Activated T-helper 1 cell treated with anti-CD3 and anti-CD28 coated beads, Interleukin-12 subunit alpha, Interleukin-12 subunit beta, Interleukin-2, Interleukin-4 antibody, amounts not matched to agents 30 ng/mL and 10 ng/mL and 1 ng/mL, durations not matched to agents 14 hours and 24 hours and 36 hours (primary cell): ENCODE results near the gene NDUFA3. TPM values are rescaled to one million over a fixed set of nuclear protein-coding genes. Genes with fewer than 3 reads are reported as not detected.

ENCODE experiments used
- DNase-seq: peaks from one replicate; pipeline ENCODE4 v3.0.0; 2021; ENCODE audit warnings: low spot score
- H3K27ac Mint-ChIP-seq: one replicate; pipeline ENCODE4 v1.8.0; 2021; ENCODE audit warnings: mild to moderate bottlenecking, mixed read lengths
- H3K27me3 Mint-ChIP-seq: one replicate; pipeline ENCODE4 v1.8.0; 2022; ENCODE audit warnings: mild to moderate bottlenecking, moderate library complexity, mixed read lengths; ENCODE audit not compliant: insufficient read depth
- H3K36me3 Mint-ChIP-seq: one replicate; pipeline ENCODE4 v1.8.0; 2021; ENCODE audit warnings: low read depth, mixed read lengths
- H3K4me1 Mint-ChIP-seq: one replicate; pipeline ENCODE4 v1.8.0; 2021; ENCODE audit warnings: low read depth, mixed read lengths
- H3K4me3 Mint-ChIP-seq: one replicate; pipeline ENCODE4 v1.8.0; 2021; ENCODE audit warnings: mild to moderate bottlenecking, moderate library complexity, mixed read lengths
- H3K9me3 Mint-ChIP-seq: one replicate; pipeline ENCODE4 v1.8.0; 2021; ENCODE audit warnings: mixed read lengths
- intact Hi-C: fragments of 100-400 bp; cut with micrococcal nuclease; formaldehyde crosslinking; loops from one replicate; pipeline ENCODE4 v1.15.1; 2024
- total RNA-seq: library from RNA; stranded (reverse); gene quantifications from 2 replicates; pipeline ENCODE4 v1.2.3, GENCODE V29; 2022

Gene NDUFA3
- total RNA-seq, 1 donor from 2014 or later = 125 TPM

- Mint-ChIP-seq H3K36me3 (peaks cover 56% of the 10 kb centered on the region), H3K4me3 (no peak overlapping the region), H3K27me3 (no peaks in the 10 kb centered on the region), H3K4me1 (peaks cover 15% of the 10 kb centered on the region), H3K9me3 (no peaks in the 10 kb centered on the region), H3K27ac (peak overlapping the region; percentile 44)
- intact Hi-C loops = no loop called here
- DNase-seq = no peak
Measured at GRCh38 chr19:54151362-54152035, 48.8 kb downstream of the NDUFA3 start.

- H3K36me3 Mint-ChIP-seq = peaks cover 54% of the 10 kb centered on the region
- H3K27me3 Mint-ChIP-seq = no peaks in the 10 kb centered on the region
- peaks cover 15% of the 10 kb centered on the region for H3K4me1 Mint-ChIP-seq
- H3K9me3 Mint-ChIP-seq = no peaks in the 10 kb centered on the region
- intact Hi-C loops = no loop called here
- no peak for DNase-seq
- H3K27ac Mint-ChIP-seq = no peak overlapping the region
- no peak overlapping the region for H3K4me3 Mint-ChIP-seq
Measured at GRCh38 chr19:54152267-54152666, 49.6 kb downstream of the NDUFA3 start.

GRCh38 chr19:54152878-54153524 lies 50.3 kb downstream of the NDUFA3 start:
- peaks cover 51% of the 10 kb centered on the region for H3K36me3 Mint-ChIP-seq
- H3K27me3 Mint-ChIP-seq = no peaks in the 10 kb centered on the region
- no peak for DNase-seq
- H3K27ac Mint-ChIP-seq = no peak overlapping the region
- intact Hi-C loops = no loop called here
- no peak overlapping the region for H3K4me3 Mint-ChIP-seq
- H3K4me1 Mint-ChIP-seq = peaks cover 15% of the 10 kb centered on the region
- no peaks in the 10 kb centered on the region for H3K9me3 Mint-ChIP-seq

GRCh38 chr19:54153731-54154326 lies 51.2 kb downstream of the NDUFA3 start:
- H3K27me3 Mint-ChIP-seq = no peaks in the 10 kb centered on the region
- peaks cover 52% of the 10 kb centered on the region for H3K36me3 Mint-ChIP-seq
- H3K9me3 Mint-ChIP-seq = no peaks in the 10 kb centered on the region
- H3K4me3 Mint-ChIP-seq = no peak overlapping the region
- intact Hi-C loops = no loop called here
- H3K27ac Mint-ChIP-seq = no peak overlapping the region
- no peak for DNase-seq
- H3K4me1 Mint-ChIP-seq = peaks cover 23% of the 10 kb centered on the region

- peaks cover 2% of the 10 kb centered on the region for H3K27me3 Mint-ChIP-seq
- H3K9me3 Mint-ChIP-seq = no peaks in the 10 kb centered on the region
- intact Hi-C loops = no loop called here
- H3K27ac Mint-ChIP-seq = peak overlapping the region; percentile 50
- DNase-seq = no peak
- H3K4me3 Mint-ChIP-seq = no peak overlapping the region
- H3K4me1 Mint-ChIP-seq = peaks cover 30% of the 10 kb centered on the region
- H3K36me3 Mint-ChIP-seq = peaks cover 46% of the 10 kb centered on the region
Measured at GRCh38 chr19:54154603-54155345, 52.1 kb downstream of the NDUFA3 start.

- no peak overlapping the region for H3K4me3 Mint-ChIP-seq
- no peak for DNase-seq
- H3K27me3 Mint-ChIP-seq = peaks cover 4% of the 10 kb centered on the region
- H3K27ac Mint-ChIP-seq = no peak overlapping the region
- no peaks in the 10 kb centered on the region for H3K9me3 Mint-ChIP-seq
- peaks cover 42% of the 10 kb centered on the region for H3K36me3 Mint-ChIP-seq
- peaks cover 38% of the 10 kb centered on the region for H3K4me1 Mint-ChIP-seq
- intact Hi-C loops = no loop called here
Measured at GRCh38 chr19:54155694-54156093, 53.0 kb downstream of the NDUFA3 start.

GRCh38 chr19:54156490-54156889 lies 53.8 kb downstream of the NDUFA3 start:
- Mint-ChIP-seq H3K36me3 (peaks cover 36% of the 10 kb centered on the region), H3K9me3 (no peaks in the 10 kb centered on the region), H3K27me3 (peaks cover 4% of the 10 kb centered on the region), H3K4me3 (peak overlapping the region; percentile 22), H3K4me1 (peaks cover 43% of the 10 kb centered on the region), H3K27ac (no peak overlapping the region)
- intact Hi-C loops = no loop called here
- DNase-seq = no peak

- Mint-ChIP-seq H3K4me3 (peak overlapping the region; percentile 22), H3K27ac (peak overlapping the region; percentile 61), H3K4me1 (peaks cover 45% of the 10 kb centered on the region), H3K27me3 (peaks cover 4% of the 10 kb centered on the region), H3K9me3 (no peaks in the 10 kb centered on the region), H3K36me3 (peaks cover 33% of the 10 kb centered on the region)
- intact Hi-C loops = no loop called here
- DNase-seq = no peak
Measured at GRCh38 chr19:54156953-54157352, 54.3 kb downstream of the NDUFA3 start.

Other genes starting within 250 kb of the NDUFA3 start
- gene MYADM, start 235.0 kb upstream of the NDUFA3 start, total RNA-seq = 58.8 and 63.1 TPM in 2 replicates
- not detected in 2 replicates for gene PRKCG, start 220.7 kb upstream of the NDUFA3 start, total RNA-seq
- not detected in 2 replicates for gene CACNG7, start 193.6 kb upstream of the NDUFA3 start, total RNA-seq
- gene CACNG8, start 139.9 kb upstream of the NDUFA3 start, total RNA-seq = not detected in 2 replicates
- not detected in 2 replicates for gene CACNG6, start 111.2 kb upstream of the NDUFA3 start, total RNA-seq
- not detected in 2 replicates for gene VSTM1, start 39.0 kb upstream of the NDUFA3 start, total RNA-seq
- not detected in 2 replicates for gene TARM1, start 21.5 kb upstream of the NDUFA3 start, total RNA-seq
- 0.27 TPM in 1 of 2 replicates, not detected in the other for gene OSCAR, start 2.1 kb upstream of the NDUFA3 start, total RNA-seq
- gene TFPT, start 12.8 kb downstream of the NDUFA3 start, total RNA-seq = 31.1 and 33.4 TPM in 2 replicates
- gene PRPF31, start 12.9 kb downstream of the NDUFA3 start, total RNA-seq = 110 and 118 TPM in 2 replicates
- gene CNOT3, start 34.9 kb downstream of the NDUFA3 start, total RNA-seq = 70.0 and 73.2 TPM in 2 replicates
- gene LENG1, start 56.9 kb downstream of the NDUFA3 start, total RNA-seq = 5.8 and 6.6 TPM in 2 replicates
- gene TMC4, start 70.3 kb downstream of the NDUFA3 start, total RNA-seq = 0.73 and 0.83 TPM in 2 replicates
- 255 and 263 TPM in 2 replicates for gene MBOAT7, start 86.7 kb downstream of the NDUFA3 start, total RNA-seq
- gene TSEN34, start 88.5 kb downstream of the NDUFA3 start, total RNA-seq = 20.1 and 20.9 TPM in 2 replicates
- 1,475 and 1,511 TPM in 2 replicates for gene RPS9, start 98.0 kb downstream of the NDUFA3 start, total RNA-seq
- gene LILRB3, start 120.2 kb downstream of the NDUFA3 start, total RNA-seq = 0.67 and 0.78 TPM in 2 replicates
- gene LILRA6, start 139.9 kb downstream of the NDUFA3 start, total RNA-seq = 0.27 and 0.36 TPM in 2 replicates
- gene LILRB5, start 154.4 kb downstream of the NDUFA3 start, total RNA-seq = not detected in 2 replicates
- gene LILRB2, start 178.3 kb downstream of the NDUFA3 start, total RNA-seq = not detected in 2 replicates
- not detected in 2 replicates for gene LILRA5, start 210.3 kb downstream of the NDUFA3 start, total RNA-seq
- gene LILRA4, start 236.3 kb downstream of the NDUFA3 start, total RNA-seq = not detected in 2 replicates